SJCRH30 (cell line): Measurements from ENCODE around the gene AS3MT. TPM values are rescaled to one million over a fixed set of nuclear protein-coding genes. Genes with fewer than 3 reads are reported as not detected.

ENCODE experiments used
- DNase-seq, 2 experiments: peaks; one replicate each; pipeline ENCODE4 v3.0.0-alpha.2; 2015 to 2020
- H3K27ac ChIP-seq: fragments of 250-450 bp; sonication (Bioruptor Pico); 2 replicates; pipeline ENCODE4 v1.5.1; 2020; ENCODE audit warnings: mild to moderate bottlenecking, moderate library complexity
- H3K27me3 ChIP-seq: fragments of 250-450 bp; sonication (Bioruptor Pico); 2 replicates; pipeline ENCODE4 v1.5.1; 2020; ENCODE audit warnings: mild to moderate bottlenecking, moderate library complexity
- H3K36me3 ChIP-seq: fragments of 250-450 bp; sonication (Bioruptor Pico); 2 replicates; pipeline ENCODE4 v1.5.1; 2020; ENCODE audit warnings: mild to moderate bottlenecking, moderate library complexity
- H3K4me1 ChIP-seq: fragments of 250-450 bp; sonication (Bioruptor Pico); 2 replicates; pipeline ENCODE4 v1.5.1; 2020; ENCODE audit warnings: mild to moderate bottlenecking, moderate library complexity
- H3K4me3 ChIP-seq: fragments of 250-450 bp; sonication (Bioruptor Pico); 2 replicates; pipeline ENCODE4 v1.5.1; 2020; ENCODE audit warnings: mild to moderate bottlenecking, moderate library complexity
- H3K9me3 ChIP-seq: fragments of 250-450 bp; sonication (Bioruptor Pico); replicated peaks from 2 replicates; pipeline ENCODE4 v1.5.1; 2020; ENCODE audit warnings: mild to moderate bottlenecking, moderate library complexity
- total RNA-seq: library from RNA; depleted of rRNA; stranded (reverse); fragments of >200 nt; shearing (Covaris generic); gene quantifications from 2 replicates; pipeline ENCODE4 v1.2.3, GENCODE V29; 2014; rRNA removed

Gene AS3MT
- total RNA-seq, 1 experiment from 2014 or later, result 14.8 TPM

DNA sequence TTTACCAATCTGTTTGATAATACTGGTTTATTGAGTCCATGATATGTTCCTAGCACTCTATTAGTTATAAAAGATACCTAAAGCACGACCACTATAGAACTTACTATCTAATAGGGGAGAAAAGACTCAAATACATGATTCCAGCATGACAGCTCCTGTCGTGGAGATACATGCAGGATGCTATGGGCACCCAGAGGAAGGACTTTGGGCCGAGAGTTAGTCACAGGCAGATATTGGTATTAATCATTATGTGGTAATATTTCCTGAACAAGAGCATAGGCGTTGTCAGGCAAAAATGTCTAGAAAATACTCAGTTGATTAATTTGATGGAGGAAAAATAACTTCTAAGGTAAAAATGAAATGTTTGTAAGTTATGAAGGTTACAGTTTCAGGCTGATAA is 80.6 kb downstream of the AS3MT start:
- Histone ChIP-seq H3K36me3 (no peaks in the 10 kb centered on the region), H3K27me3 (no peaks in the 10 kb centered on the region), H3K4me3 (no peak overlapping the region), H3K4me1 (no peaks in the 10 kb centered on the region), H3K9me3 (no peaks in the 10 kb centered on the region), H3K27ac (no peak overlapping the region)
- DNase-seq, result no peak

DNA sequence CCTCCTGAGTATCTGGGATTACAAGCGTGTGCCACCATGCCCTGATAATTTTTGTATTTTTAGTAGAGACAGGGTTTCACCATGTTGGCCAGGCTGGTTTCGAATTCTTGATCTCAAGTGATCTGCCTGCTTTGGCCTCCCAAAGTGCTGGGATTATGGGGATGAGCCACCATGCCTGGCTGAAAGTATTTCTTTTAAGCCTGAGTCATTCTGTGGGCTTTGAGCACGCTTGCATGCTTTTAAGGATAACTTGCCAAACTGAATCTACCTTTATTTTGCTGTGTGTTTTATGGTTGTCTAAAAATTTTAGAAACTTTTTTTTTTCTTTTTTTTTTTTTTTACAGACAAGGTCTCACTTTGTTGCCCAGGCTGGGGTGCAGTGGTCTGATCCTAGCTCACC is 82.0 kb downstream of the AS3MT start:
- no peak overlapping the region for H3K27ac ChIP-seq
- H3K4me3 ChIP-seq, result no peak overlapping the region
- H3K4me1 ChIP-seq, result no peaks in the 10 kb centered on the region
- no peaks in the 10 kb centered on the region for H3K9me3 ChIP-seq
- DNase-seq, result no peak
- no peaks in the 10 kb centered on the region for H3K27me3 ChIP-seq
- no peaks in the 10 kb centered on the region for H3K36me3 ChIP-seq

Other genes starting within 250 kb of the AS3MT start
- gene TRIM8, start 225.0 kb upstream of the AS3MT start, total RNA-seq, result 66.6 and 67.3 TPM in 2 replicates
- 17.6 and 18.0 TPM in 2 replicates for gene ARL3, start 155.1 kb upstream of the AS3MT start, total RNA-seq
- gene SFXN2, start 154.8 kb upstream of the AS3MT start, total RNA-seq, result 14.4 and 16.2 TPM in 2 replicates
- 24.1 TPM in 2 replicates for gene WBP1L, start 125.5 kb upstream of the AS3MT start, total RNA-seq
- not detected in 2 replicates for gene CYP17A1, start 32.1 kb upstream of the AS3MT start, total RNA-seq
- gene BORCS7, start 15.2 kb upstream of the AS3MT start, total RNA-seq, result 19.9 and 24.3 TPM in 2 replicates
- gene CNNM2, start 48.8 kb downstream of the AS3MT start, total RNA-seq, result 4.5 and 4.9 TPM in 2 replicates